T-cell (primary cell): ENCODE measurements around the gene ZNF428. TPM values are rescaled to one million over a fixed set of nuclear protein-coding genes. Genes with fewer than 3 reads are reported as not detected.
"Not testable (repeated sequence)": the region's sequence is repeated elsewhere in the genome, so short reads cannot be mapped to it uniquely, and the experiment has no call there.

ENCODE experiments used
- ATAC-seq, 4 experiments: fragments of 200-7000 bp in 3 of 4; fragments of 150-1000 bp in 1 of 4; cut with Tn5 transposase; replicated peaks in 1 of 4; 1 replicate in 3 of 4; 2 replicates in 1 of 4; pipeline ENCODE4 v1.10.0; 2021; ENCODE audit warnings: moderate library complexity in 3 of 4, mild to moderate bottlenecking in 2 of 4, moderate number of reproducible peaks in 1 of 4
- CTCF ChIA-PET, 2 donors: fragments of 300-600 bp; sonication (Branson Sonifier 250); formaldehyde crosslinking; loops; one replicate each; lab custom pipeline; 2022; ENCODE audit warnings: antibody characterized with exemption in 2 of 2; lab: Charles Lee
- POLR2A ChIA-PET, 2 donors: fragments of 300-600 bp; sonication (Branson Sonifier 250); formaldehyde crosslinking; loops; one replicate each; lab custom pipeline; 2022; ENCODE audit warnings: antibody characterized with exemption in 2 of 2; lab: Charles Lee
- DNase-seq, 35 experiments: peaks; one replicate each; pipeline versions ENCODE4 v3.0.0 to v3.0.0-alpha.2; 2013 to 2023
- H3K27ac ChIP-seq: one replicate; pipeline ENCODE4 v1.5.1; 2013; ENCODE audit warnings: low read length
- H3K27me3 ChIP-seq, 2 experiments: replicated peaks in 1 of 2; 1 replicate in 1 of 2; 2 replicates in 1 of 2; pipeline versions ENCODE4 v1.6.1 to v1.7.0; 2013; ENCODE audit warnings: low read length in 1 of 2, mixed read lengths in 1 of 2; ENCODE audit not compliant: control insufficient read depth in 2 of 2, insufficient read depth in 2 of 2; ENCODE audit errors: extremely low read depth in 1 of 2
- H3K36me3 ChIP-seq, 2 donors: 1 replicate in 1 of 2; 2 replicates in 1 of 2; pipeline versions ENCODE4 v1.6.1 to v1.7.0; 2013; ENCODE audit warnings: low read length in 1 of 2; ENCODE audit not compliant: control insufficient read depth in 2 of 2, insufficient read depth in 1 of 2; ENCODE audit errors: extremely low read depth in 1 of 2
- H3K4me1 ChIP-seq, 2 experiments: 1 replicate in 1 of 2; 2 replicates in 1 of 2; pipeline versions ENCODE4 v1.6.1 to v1.7.0; 2013; ENCODE audit warnings: low read length in 2 of 2, mixed read lengths in 1 of 2; ENCODE audit not compliant: insufficient read depth in 2 of 2, control insufficient read depth in 1 of 2; ENCODE audit errors: extremely low read depth in 1 of 2
- H3K4me3 ChIP-seq, 2 donors: 1 replicate in 1 of 2; 2 replicates in 1 of 2; pipeline versions ENCODE4 v1.5.1 to v1.7.0; 2013; ENCODE audit warnings: mild to moderate bottlenecking in 2 of 2, low read length in 1 of 2, moderate library complexity in 1 of 2; ENCODE audit not compliant: control insufficient read depth in 1 of 2; ENCODE audit errors: extremely low read depth in 1 of 2
- H3K9me3 ChIP-seq: 2 replicates; pipeline ENCODE4 v1.7.0; 2013
- H3K27ac Mint-ChIP-seq, 2 donors: one replicate each; pipeline ENCODE4 v1.8.0; 2020 to 2021; ENCODE audit warnings: mild to moderate bottlenecking in 2 of 2, mixed read lengths in 2 of 2
- H3K27me3 Mint-ChIP-seq, 2 donors: one replicate each; pipeline ENCODE4 v1.8.0; 2021 to 2022; ENCODE audit warnings: mixed read lengths in 2 of 2
- H3K36me3 Mint-ChIP-seq: one replicate; pipeline ENCODE4 v1.8.0; 2021; ENCODE audit warnings: mixed read lengths
- H3K4me1 Mint-ChIP-seq, 3 donors: one replicate each; pipeline ENCODE4 v1.8.0; 2020 to 2022; ENCODE audit warnings: mixed read lengths in 3 of 3, mild to moderate bottlenecking in 1 of 3
- H3K4me3 Mint-ChIP-seq, 3 donors: one replicate each; pipeline ENCODE4 v1.8.0; 2020 to 2022; ENCODE audit warnings: mild to moderate bottlenecking in 3 of 3, mixed read lengths in 3 of 3, moderate library complexity in 3 of 3
- H3K9me3 Mint-ChIP-seq, 3 donors: one replicate each; pipeline ENCODE4 v1.8.0; 2020 to 2022; ENCODE audit warnings: mixed read lengths in 3 of 3
- WGBS: methylation state at CpG from one replicate; pipeline ENCODE4 v1.1.5; 2013; ENCODE audit warnings: missing lambda C conversion rate; ENCODE audit not compliant: insufficient coverage; 5-methylcytosine and 5-hydroxymethylcytosine counted together
- total RNA-seq, 35 experiments: library from RNA in 6 of 35; stranded (reverse) in 6 of 35; fragments of 120-200 nt in 1 of 35; gene quantifications; one replicate each; pipeline versions ENCODE4 v1.2.1 to v1.2.4 and lab custom pipeline; 2013 to 2026

The ZNF428 gene
- total RNA-seq, 5 donors from 2014 or later (not counting 1 experiment from before 2014, with no cell fraction given) = 28.9 to 35.2 (median 34.5) TPM

GRCh38 chr19:43638214-43638994, 19.0 kb upstream of the ZNF428 start:
- H3K27ac Mint-ChIP-seq = no peak overlapping the region
- H3K9me3 ChIP-seq = no peaks in the 10 kb centered on the region
- no peaks in the 10 kb centered on the region for H3K36me3 ChIP-seq
- H3K4me1 Mint-ChIP-seq = peaks cover 9 to 22% (median 9%) of the 10 kb centered on the region in 3 donors
- H3K4me3 Mint-ChIP-seq = peak overlapping the region; percentile 70 to 89 (median 80)
- ATAC-seq (no peak), DNase-seq (no peak)
- POLR2A ChIA-PET = interaction anchor here in 1 of 2 donors (0.5 kb wide), 1 partner anchor 329 kb away, joined by 4 read pairs; no protein-coding TSS in a partner anchor
- H3K9me3 Mint-ChIP-seq = no peaks in the 10 kb centered on the region
- WGBS = 95% methylated on average over 3 of the region's 13 CpGs
- H3K27me3 Mint-ChIP-seq = peaks cover 18 to 36% of the 10 kb centered on the region in 2 donors
- peaks cover 6 to 68% of the 10 kb centered on the region in 2 experiments for H3K27me3 ChIP-seq
- CTCF ChIA-PET = no interaction called here
- no peak overlapping the region for H3K4me3 ChIP-seq
- peaks cover 9 to 20% of the 10 kb centered on the region in 2 experiments for H3K4me1 ChIP-seq
- H3K27ac ChIP-seq = no peak overlapping the region
- no peaks in the 10 kb centered on the region for H3K36me3 Mint-ChIP-seq

GRCh38 chr19:43636121-43636683, 16.8 kb upstream of the ZNF428 start:
- Mint-ChIP-seq H3K9me3 (no peaks in the 10 kb centered on the region), H3K4me3 (no peak overlapping the region), H3K27ac (no peak overlapping the region), H3K4me1 (peaks cover 9 to 16% (median 9%) of the 10 kb centered on the region in 3 donors), H3K36me3 (no peaks in the 10 kb centered on the region), H3K27me3 (peaks cover 14 to 39% of the 10 kb centered on the region in 2 donors)
- Histone ChIP-seq H3K4me1 (peaks cover 9 to 20% of the 10 kb centered on the region in 2 experiments), H3K9me3 (no peaks in the 10 kb centered on the region), H3K27ac (no peak overlapping the region), H3K27me3 (peaks cover 6 to 70% of the 10 kb centered on the region in 2 experiments), H3K36me3 (no peaks in the 10 kb centered on the region), H3K4me3 (no peak overlapping the region)
- POLR2A ChIA-PET = no interaction called here
- no peak for ATAC-seq
- WGBS = 84% methylated on average over 8 of the region's 14 CpGs
- CTCF ChIA-PET = no interaction called here
- DNase-seq = no peak

- WGBS = 83% methylated on average over 1 of the region's 2 CpGs
- H3K4me3 ChIP-seq, H3K36me3 ChIP-seq, H3K9me3 ChIP-seq, ATAC-seq, H3K36me3 Mint-ChIP-seq, H3K4me3 Mint-ChIP-seq, DNase-seq, H3K9me3 Mint-ChIP-seq, H3K27ac ChIP-seq, H3K27ac Mint-ChIP-seq, POLR2A ChIA-PET, CTCF ChIA-PET: not testable (repeated sequence)
- Mint-ChIP-seq H3K27me3 (peaks cover 13 to 36% of the 10 kb centered on the region in 2 donors), H3K4me1 (peaks cover 8 to 13% (median 9%) of the 10 kb centered on the region in 3 donors)
- Histone ChIP-seq H3K4me1 (peaks cover 9 to 19% of the 10 kb centered on the region in 2 experiments), H3K27me3 (peaks cover 6 to 66% of the 10 kb centered on the region in 2 experiments)
These were observed 16.1 kb upstream of the ZNF428 start for GRCh38 chr19:43635561-43635940.

- DNase-seq (no peak), ATAC-seq (no peak)
- peaks cover 5 to 9% (median 9%) of the 10 kb centered on the region in 3 donors for H3K4me1 Mint-ChIP-seq
- CTCF ChIA-PET = no interaction called here
- Histone ChIP-seq H3K27me3 (peaks cover 6 to 61% of the 10 kb centered on the region in 2 experiments), H3K4me1 (peaks cover 6 to 14% of the 10 kb centered on the region in 2 experiments), H3K4me3 (no peak overlapping the region), H3K27ac (no peak overlapping the region), H3K36me3 (no peaks in the 10 kb centered on the region), H3K9me3 (no peaks in the 10 kb centered on the region)
- POLR2A ChIA-PET = interaction anchor here in 1 of 2 donors (0.6 kb wide), 1 partner anchor 182 kb away, joined by 3 read pairs; no protein-coding TSS in a partner anchor
- no peaks in the 10 kb centered on the region for H3K9me3 Mint-ChIP-seq
- no peak overlapping the region for H3K27ac Mint-ChIP-seq
- H3K4me3 Mint-ChIP-seq = no peak overlapping the region
- 25% methylated on average over 14 of the region's 17 CpGs for WGBS
- no peaks in the 10 kb centered on the region for H3K36me3 Mint-ChIP-seq
- peaks cover 13 to 35% of the 10 kb centered on the region in 2 donors for H3K27me3 Mint-ChIP-seq
These were observed 15.6 kb upstream of the ZNF428 start for GRCh38 chr19:43634872-43635560.

GRCh38 chr19:43634506-43634871, 15.1 kb upstream of the ZNF428 start:
- Mint-ChIP-seq H3K9me3 (no peaks in the 10 kb centered on the region), H3K27ac (no peak overlapping the region), H3K4me1 (peaks cover 4 to 9% (median 7%) of the 10 kb centered on the region in 3 donors), H3K4me3 (no peak overlapping the region), H3K36me3 (no peaks in the 10 kb centered on the region), H3K27me3 (peaks cover 13 to 35% of the 10 kb centered on the region in 2 donors)
- Histone ChIP-seq H3K4me3 (no peak overlapping the region), H3K27ac (no peak overlapping the region), H3K9me3 (no peaks in the 10 kb centered on the region), H3K36me3 (no peaks in the 10 kb centered on the region), H3K27me3 (peaks cover 6 to 59% of the 10 kb centered on the region in 2 experiments), H3K4me1 (peaks cover 4 to 12% of the 10 kb centered on the region in 2 experiments)
- DNase-seq = no peak
- CTCF ChIA-PET = no interaction called here
- ATAC-seq = no peak
- POLR2A ChIA-PET = no interaction called here
- WGBS = 42% methylated on average over 2 of the region's 5 CpGs

- no peaks in the 10 kb centered on the region for H3K36me3 ChIP-seq
- Mint-ChIP-seq H3K4me3 (no peak overlapping the region), H3K9me3 (no peaks in the 10 kb centered on the region), H3K27me3 (peaks cover 11 to 34% of the 10 kb centered on the region in 2 donors), H3K36me3 (no peaks in the 10 kb centered on the region), H3K27ac (no peak overlapping the region), H3K4me1 (peaks cover 2 to 6% (median 6%) of the 10 kb centered on the region in 3 donors)
- peaks cover 6 to 56% of the 10 kb centered on the region in 2 experiments for H3K27me3 ChIP-seq
- no peak overlapping the region for H3K27ac ChIP-seq
- 66% methylated on average over 4 of the region's 5 CpGs for WGBS
- H3K4me3 ChIP-seq = no peak overlapping the region
- no peak for ATAC-seq
- ChIA-PET POLR2A (no interaction called here), CTCF (no interaction called here)
- H3K9me3 ChIP-seq = no peaks in the 10 kb centered on the region
- peaks cover under 1 to 9% of the 10 kb centered on the region in 2 experiments for H3K4me1 ChIP-seq
- DNase-seq = no peak
These were observed 14.6 kb upstream of the ZNF428 start for GRCh38 chr19:43634068-43634467.
